PC-3 (cell line): ENCODE data around the gene MACROD1.

Source experiments
- CTCF ChIP-seq: fragments of 300-600 bp; sonication (generic); conservative IDR thresholded peaks from 2 replicates; pipeline ENCODE4 v1.5.1; 2017; ENCODE audit warnings: antibody characterized with exemption, low read depth, mild to moderate bottlenecking, low read length
- EZH2 ChIP-seq: fragments of 300-600 bp; sonication (generic); IDR thresholded peaks from one replicate; pipeline ENCODE4 v1.6.1; 2017; ENCODE audit warnings: antibody characterized with exemption, mild to moderate bottlenecking, low read length; ENCODE audit not compliant: unreplicated experiment
- EZH2phosphoT487 ChIP-seq: fragments of 300-600 bp; sonication (generic); IDR thresholded peaks from 2 replicates; pipeline ENCODE4 v1.6.1; 2018; ENCODE audit warnings: mild to moderate bottlenecking, antibody characterized with exemption, low read length, borderline replicate concordance

DNA sequence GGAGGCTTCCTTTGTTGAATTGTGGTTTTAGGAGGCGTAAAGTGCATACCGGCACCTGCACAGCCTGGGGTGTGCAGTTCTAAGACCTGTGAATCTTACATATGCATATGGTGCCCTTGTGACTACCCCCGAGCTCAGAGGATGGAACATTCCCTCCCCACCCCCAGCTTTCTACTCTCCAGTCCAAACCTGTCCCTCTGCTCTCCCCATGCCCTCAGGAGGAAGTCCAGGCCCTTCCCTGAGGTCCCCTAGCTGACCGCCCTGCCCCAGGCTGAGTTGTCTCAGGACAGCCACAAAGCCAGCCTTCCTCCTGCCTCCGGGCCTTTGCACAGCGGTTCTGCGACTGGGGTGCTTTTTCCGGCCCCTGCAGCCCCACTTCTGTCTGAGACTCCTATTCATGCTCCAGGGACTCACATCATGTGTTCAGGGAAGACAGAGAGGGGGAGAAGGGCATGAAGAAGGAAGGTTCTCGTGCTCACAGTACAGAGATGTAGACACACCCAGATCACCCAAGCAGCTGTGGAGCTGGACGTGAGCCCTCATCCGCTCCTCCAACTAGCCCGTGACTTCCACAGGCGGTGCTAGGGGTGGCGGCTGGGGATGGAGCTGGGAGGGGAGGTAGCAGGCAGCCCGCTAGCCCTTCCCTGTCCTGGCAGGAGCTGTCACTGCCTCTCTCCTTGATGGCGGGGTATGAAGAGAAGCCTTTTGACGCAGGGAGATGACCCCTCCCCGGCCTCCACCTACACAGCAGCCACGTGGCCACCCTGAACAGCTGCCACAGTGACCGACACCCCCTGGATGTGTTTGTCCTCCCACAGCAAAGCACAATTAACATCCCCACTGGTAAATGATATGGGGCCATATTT lies 79.4 kb downstream of the MACROD1 start:
- TF ChIP-seq CTCF (no peak), EZH2 (no peak), EZH2phosphoT487 (no peak)
